Uterus (tissue), 4 donors: ENCODE measurements around the gene KRTAP4-1. TPM values are rescaled to one million over a fixed set of nuclear protein-coding genes. Genes with fewer than 3 reads are reported as not detected.
"Not testable (repeated sequence)": the region's sequence is repeated elsewhere in the genome, so short reads cannot be mapped to it uniquely, and the experiment has no call there.

Source experiments
- DNase-seq, 2 donors: peaks; one replicate each; pipeline ENCODE4 v3.0.0-alpha.2; 2019 to 2020
- H3K27ac ChIP-seq, 2 donors: fragments of 200-600 bp; sonication (generic); 1 replicate in 1 of 2; 2 replicates in 1 of 2; pipeline ENCODE4 v1.5.1; 2016 to 2018
- H3K27me3 ChIP-seq, 2 donors: fragments of 200-600 bp; sonication (generic); one replicate each; pipeline ENCODE4 v1.5.1; 2018 to 2019; ENCODE audit warnings: control low read depth in 1 of 2
- H3K36me3 ChIP-seq, 2 donors: fragments of 200-600 bp; sonication (generic); one replicate each; pipeline ENCODE4 v1.5.1; 2019; ENCODE audit warnings: control low read depth in 1 of 2
- H3K4me1 ChIP-seq, 2 donors: fragments of 200-600 bp; sonication (generic); one replicate each; pipeline ENCODE4 v1.5.1; 2018 to 2019; ENCODE audit warnings: control low read depth in 1 of 2
- H3K4me3 ChIP-seq, 2 donors: fragments of 200-600 bp; sonication (generic); 1 replicate in 1 of 2; 2 replicates in 1 of 2; pipeline ENCODE4 v1.5.1; 2018 to 2019; ENCODE audit warnings: mild to moderate bottlenecking in 1 of 2
- H3K9me3 ChIP-seq, 2 donors: fragments of 200-600 bp; sonication (generic); one replicate each; pipeline ENCODE4 v1.5.1; 2019; ENCODE audit warnings: control low read depth in 1 of 2
- POLR2A ChIP-seq, 2 donors: fragments of 450-650 bp; IDR thresholded peaks; one replicate each; pipeline ENCODE4 v1.6.1; 2016; ENCODE audit warnings: antibody characterized with exemption in 2 of 2, mild to moderate bottlenecking in 1 of 2, moderate library complexity in 1 of 2
- intact Hi-C: fragments of 100-400 bp; cut with DNase I; formaldehyde crosslinking; loops from one replicate; pipeline ENCODE4 v1.15.1; 2023; ENCODE audit warnings: low total_unique reads
- total RNA-seq, 4 donors: library from RNA; depleted of rRNA in 3 of 4; stranded (reverse); fragments of >200 nt in 3 of 4; gene quantifications; one replicate each; pipeline versions ENCODE4 v1.1.0 to v1.2.4, GENCODE V29; 2014 to 2023
- TF ChIP-seq, protein P1 (sequence below), 4 experiments: fragments of 200-600 bp in 2 of 4; fragments of 450-650 bp in 2 of 4; sonication (generic) in 2 of 4; IDR thresholded peaks; one replicate each; pipeline ENCODE4 v1.5.1; 2016 to 2019; ENCODE audit warnings: antibody characterized with exemption in 4 of 4, mild to moderate bottlenecking in 2 of 4, moderate library complexity in 1 of 4
- donor health status: DM: yes; HTN: yes; CAD: no.

KRTAP4-1 gene
- not detected for total RNA-seq

DNA sequence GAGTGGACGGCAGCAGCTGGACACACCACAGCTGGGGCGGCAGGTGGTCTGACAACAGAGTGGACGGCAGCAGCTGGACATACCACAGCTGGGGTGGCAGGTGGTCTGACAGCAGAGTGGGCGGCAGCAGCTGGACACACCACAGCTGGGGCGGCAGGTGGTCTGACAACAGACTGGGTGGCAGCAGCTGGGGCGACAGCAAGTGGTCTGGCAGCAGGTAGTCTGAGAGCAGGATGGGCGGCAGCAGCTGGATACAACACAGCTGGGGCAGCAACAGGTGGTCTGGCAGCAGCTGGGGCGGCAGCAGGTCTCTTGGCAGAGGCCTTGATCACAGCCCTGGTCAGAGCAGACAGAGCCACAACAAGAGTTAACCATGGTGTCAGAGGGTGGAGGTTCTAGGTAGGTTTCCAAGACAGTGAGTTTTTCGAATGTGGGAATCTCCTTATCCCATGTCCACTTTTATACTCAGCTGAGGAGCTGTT is at the start of gene KRTAP4-1:
KRTAP4-1 (minus strand) TSS at position 432 of the 482 bp plus-strand sequence; CDS start at position 375, 57 bp downstream.
- H3K27me3 ChIP-seq: no peaks in the 10 kb centered on the region
- no peaks in the 10 kb centered on the region for H3K36me3 ChIP-seq
- no peak within 1 kb of the TSS for H3K27ac ChIP-seq
- no peaks in the 10 kb centered on the region for H3K9me3 ChIP-seq
- no peaks in the 10 kb centered on the region for H3K4me1 ChIP-seq
- no peak for DNase-seq
- H3K4me3 ChIP-seq: no peak within 1 kb of the TSS
- intact Hi-C loops: no loop called here
- TF ChIP-seq, protein P1, sequence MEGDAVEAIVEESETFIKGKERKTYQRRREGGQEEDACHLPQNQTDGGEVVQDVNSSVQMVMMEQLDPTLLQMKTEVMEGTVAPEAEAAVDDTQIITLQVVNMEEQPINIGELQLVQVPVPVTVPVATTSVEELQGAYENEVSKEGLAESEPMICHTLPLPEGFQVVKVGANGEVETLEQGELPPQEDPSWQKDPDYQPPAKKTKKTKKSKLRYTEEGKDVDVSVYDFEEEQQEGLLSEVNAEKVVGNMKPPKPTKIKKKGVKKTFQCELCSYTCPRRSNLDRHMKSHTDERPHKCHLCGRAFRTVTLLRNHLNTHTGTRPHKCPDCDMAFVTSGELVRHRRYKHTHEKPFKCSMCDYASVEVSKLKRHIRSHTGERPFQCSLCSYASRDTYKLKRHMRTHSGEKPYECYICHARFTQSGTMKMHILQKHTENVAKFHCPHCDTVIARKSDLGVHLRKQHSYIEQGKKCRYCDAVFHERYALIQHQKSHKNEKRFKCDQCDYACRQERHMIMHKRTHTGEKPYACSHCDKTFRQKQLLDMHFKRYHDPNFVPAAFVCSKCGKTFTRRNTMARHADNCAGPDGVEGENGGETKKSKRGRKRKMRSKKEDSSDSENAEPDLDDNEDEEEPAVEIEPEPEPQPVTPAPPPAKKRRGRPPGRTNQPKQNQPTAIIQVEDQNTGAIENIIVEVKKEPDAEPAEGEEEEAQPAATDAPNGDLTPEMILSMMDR (IDR thresholded peaks at IDR 0.05): no peak
- no peak for TF ChIP-seq POLR2A (IDR thresholded peaks at IDR 0.05)

- H3K36me3 ChIP-seq, DNase-seq, H3K9me3 ChIP-seq, H3K4me1 ChIP-seq, intact Hi-C loops, H3K27me3 ChIP-seq, H3K27ac ChIP-seq, H3K4me3 ChIP-seq: not testable (repeated sequence)
These were observed 47.8 kb upstream of the KRTAP4-1 start, which contains the start of gene KRTAP9-3 for GRCh38 chr17:41232399-41233105. Gene KRTAP9-3, plus strand, starts transcription at chr17:41232449. Its CDS starts 53 bp downstream, at chr17:41232502.

DNA sequence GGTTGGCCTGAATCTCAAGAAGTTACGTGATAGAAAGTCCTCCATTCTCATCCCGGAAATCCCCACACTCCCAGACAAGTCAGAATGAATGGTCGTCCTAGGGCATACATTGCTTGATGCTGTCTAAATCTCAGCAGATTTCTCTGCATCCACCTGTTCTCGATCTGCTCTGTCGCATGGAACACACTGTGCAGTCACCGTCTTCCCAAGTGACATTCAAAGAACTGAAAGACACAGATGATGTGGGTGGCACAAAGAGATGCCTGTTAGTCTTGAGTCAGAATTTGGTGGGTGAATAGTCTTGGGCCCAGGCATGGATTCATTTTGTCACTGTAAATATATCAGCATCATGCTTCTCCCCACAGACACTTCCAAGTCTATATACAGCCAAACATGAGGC is 47.0 kb upstream of the KRTAP4-1 start:
- no peak for DNase-seq
- Histone ChIP-seq H3K27ac (no peak overlapping the region), H3K4me1 (no peaks in the 10 kb centered on the region), H3K4me3 (no peak overlapping the region), H3K27me3 (no peaks in the 10 kb centered on the region), H3K36me3 (no peaks in the 10 kb centered on the region), H3K9me3 (no peaks in the 10 kb centered on the region)
- TF ChIP-seq, protein P1 (IDR thresholded peaks at IDR 0.05): no peak
- TF ChIP-seq POLR2A (IDR thresholded peaks at IDR 0.05): no peak
- intact Hi-C loops: no loop called here

DNA sequence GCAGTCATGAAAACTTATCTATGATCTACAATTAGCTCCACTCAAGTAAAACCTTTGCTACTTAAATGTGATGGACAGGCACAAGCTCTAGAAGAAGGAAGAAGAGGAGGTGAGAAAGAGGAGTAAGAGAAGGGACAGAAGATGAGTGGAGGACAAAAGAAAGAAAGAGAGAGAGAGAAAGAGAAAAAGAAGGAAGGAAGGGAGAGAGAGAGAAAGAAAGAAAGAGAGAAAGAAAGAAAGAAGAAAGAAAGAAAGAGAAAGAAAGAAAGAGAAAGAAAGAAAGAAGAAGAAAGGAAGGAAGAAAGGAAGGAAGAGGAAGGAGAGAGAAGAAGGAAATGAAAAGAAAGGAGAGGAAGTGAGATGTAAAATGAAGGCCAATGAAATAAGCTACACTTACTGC is 45.4 kb upstream of the KRTAP4-1 start:
- TF ChIP-seq POLR2A (IDR thresholded peaks at IDR 0.05): no peak
- TF ChIP-seq, protein P1 (IDR thresholded peaks at IDR 0.05): no peak
- Histone ChIP-seq H3K4me3 (no peak overlapping the region), H3K4me1 (no peaks in the 10 kb centered on the region), H3K9me3 (no peaks in the 10 kb centered on the region), H3K27ac (no peak overlapping the region), H3K36me3 (no peaks in the 10 kb centered on the region), H3K27me3 (no peaks in the 10 kb centered on the region)
- intact Hi-C loops: no loop called here
- DNase-seq: no peak

DNA sequence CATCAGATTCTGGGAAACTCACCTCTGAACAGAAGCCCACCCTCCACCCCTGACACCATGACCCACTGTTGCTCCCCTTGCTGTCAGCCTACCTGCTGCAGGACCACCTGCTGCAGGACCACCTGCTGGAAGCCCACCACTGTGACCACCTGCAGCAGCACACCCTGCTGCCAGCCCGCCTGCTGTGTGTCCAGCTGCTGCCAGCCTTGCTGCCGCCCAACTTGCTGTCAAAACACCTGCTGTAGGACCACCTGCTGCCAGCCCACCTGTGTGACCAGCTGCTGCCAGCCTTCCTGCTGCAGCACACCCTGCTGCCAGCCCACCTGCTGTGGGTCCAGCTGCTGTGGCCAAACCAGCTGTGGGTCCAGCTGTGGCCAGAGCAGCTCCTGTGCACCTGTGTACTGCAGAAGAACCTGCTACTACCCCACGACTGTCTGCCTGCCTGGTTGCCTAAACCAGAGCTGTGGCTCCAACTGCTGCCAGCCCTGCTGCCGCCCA is 41.9 kb upstream of the KRTAP4-1 start, which contains the start of gene KRTAP9-2:
KRTAP9-2 (plus strand) TSS at position 51 of the 498 bp plus-strand sequence; CDS start at position 58, 7 bp downstream.
- H3K4me1 ChIP-seq, H3K27ac ChIP-seq, H3K9me3 ChIP-seq, H3K27me3 ChIP-seq, H3K36me3 ChIP-seq, DNase-seq, intact Hi-C loops, H3K4me3 ChIP-seq: not testable (repeated sequence)

DNA sequence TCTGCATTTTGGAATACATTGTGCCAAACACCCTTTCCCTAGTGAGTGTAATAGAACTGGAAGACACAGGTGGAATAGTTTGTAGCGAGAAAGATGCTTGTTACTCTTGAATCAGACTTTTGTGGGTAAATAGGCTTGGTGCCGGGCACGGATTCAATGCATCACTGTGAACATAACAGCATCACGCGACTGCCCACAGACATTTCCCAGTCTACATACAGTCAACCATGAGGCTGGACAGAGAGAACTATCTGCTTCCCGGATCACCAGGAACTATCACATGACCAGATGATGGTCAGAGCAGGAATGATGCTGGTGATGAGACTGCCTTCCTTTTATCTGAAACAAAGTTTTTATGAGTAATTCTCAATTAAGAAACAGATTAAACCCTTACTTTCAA is 41.3 kb upstream of the KRTAP4-1 start:
- H3K4me1 ChIP-seq: no peaks in the 10 kb centered on the region
- DNase-seq: no peak
- H3K36me3 ChIP-seq: no peaks in the 10 kb centered on the region
- H3K9me3 ChIP-seq: no peaks in the 10 kb centered on the region
- no peak overlapping the region for H3K4me3 ChIP-seq
- H3K27me3 ChIP-seq: no peaks in the 10 kb centered on the region
- intact Hi-C loops: no loop called here
- TF ChIP-seq, protein P1 (IDR thresholded peaks at IDR 0.05): no peak
- no peak for TF ChIP-seq POLR2A (IDR thresholded peaks at IDR 0.05)
- no peak overlapping the region for H3K27ac ChIP-seq
